H7 (cell line): Measurements from ENCODE around the gene POU3F1. TPM values are rescaled to one million over a fixed set of nuclear protein-coding genes. Genes with fewer than 3 reads are reported as not detected.

Source experiments
- DNase-seq: peaks from one replicate; pipeline ENCODE4 v3.0.0; 2012
- H3K27me3 ChIP-seq: 2 replicates; pipeline ENCODE4 v1.6.0; 2011; ENCODE audit warnings: mild to moderate bottlenecking, low read length; ENCODE audit not compliant: control insufficient read depth, insufficient read depth
- H3K36me3 ChIP-seq: replicated peaks from 2 replicates; pipeline ENCODE4 v1.5.1; 2011; ENCODE audit warnings: low read length; ENCODE audit not compliant: control insufficient read depth, insufficient read depth
- H3K4me3 ChIP-seq: 2 replicates; pipeline ENCODE4 v1.5.1; 2011; ENCODE audit warnings: low read depth, mild to moderate bottlenecking, control low read depth, low read length, moderate library complexity; ENCODE audit not compliant: insufficient read depth
- total RNA-seq: library from RNA; depleted of rRNA; stranded (reverse); fragments of >200 nt; shearing (Covaris generic); gene quantifications from 2 replicates; pipeline ENCODE4 v1.2.3, GENCODE V29; 2014

The POU3F1 gene
- total RNA-seq, 1 experiment from 2014 or later: 2.9 TPM

GRCh38 chr1:38063616-38064015, 17.0 kb upstream of the POU3F1 start:
- Histone ChIP-seq H3K4me3 (no peak overlapping the region), H3K27me3 (peaks cover 5% of the 10 kb centered on the region; the same call in 1 of the 2 replicates), H3K36me3 (no peaks in the 10 kb centered on the region)
- peak; percentile 79 for DNase-seq

- DNase-seq: no peak
- Histone ChIP-seq H3K4me3 (no peak overlapping the region), H3K36me3 (no peaks in the 10 kb centered on the region), H3K27me3 (peaks cover 5% of the 10 kb centered on the region; the same call in 1 of the 2 replicates)
Measured at GRCh38 chr1:38062361-38063288, 16.0 kb upstream of the POU3F1 start.

GRCh38 chr1:38061883-38062328, 15.3 kb upstream of the POU3F1 start:
- Histone ChIP-seq H3K4me3 (no peak overlapping the region), H3K36me3 (no peaks in the 10 kb centered on the region), H3K27me3 (peaks cover 5% of the 10 kb centered on the region; the same call in 1 of the 2 replicates)
- DNase-seq: no peak

- Histone ChIP-seq H3K27me3 (peaks cover 5% of the 10 kb centered on the region; the same call in 1 of the 2 replicates), H3K4me3 (no peak overlapping the region), H3K36me3 (no peaks in the 10 kb centered on the region)
- DNase-seq: no peak
Measured at GRCh38 chr1:38061290-38061689, 14.7 kb upstream of the POU3F1 start.

- DNase-seq: no peak
- Histone ChIP-seq H3K4me3 (no peak overlapping the region), H3K27me3 (peaks cover 5% of the 10 kb centered on the region; the same call in 1 of the 2 replicates), H3K36me3 (no peaks in the 10 kb centered on the region)
Measured at GRCh38 chr1:38060498-38060897, 13.9 kb upstream of the POU3F1 start.

GRCh38 chr1:38059635-38060250, 13.2 kb upstream of the POU3F1 start:
- H3K27me3 ChIP-seq: peaks cover 3% of the 10 kb centered on the region; the same call in 1 of the 2 replicates
- no peak for DNase-seq
- H3K36me3 ChIP-seq: no peaks in the 10 kb centered on the region
- H3K4me3 ChIP-seq: no peak overlapping the region

- H3K36me3 ChIP-seq: no peaks in the 10 kb centered on the region
- no peak for DNase-seq
- H3K27me3 ChIP-seq: peaks cover 3% of the 10 kb centered on the region; the same call in 1 of the 2 replicates
- H3K4me3 ChIP-seq: no peak overlapping the region
Measured at GRCh38 chr1:38055965-38056364, 9.4 kb upstream of the POU3F1 start.

GRCh38 chr1:38055398-38055797, 8.8 kb upstream of the POU3F1 start:
- Histone ChIP-seq H3K27me3 (peaks cover 3% of the 10 kb centered on the region; the same call in 1 of the 2 replicates), H3K36me3 (no peaks in the 10 kb centered on the region), H3K4me3 (no peak overlapping the region)
- DNase-seq: no peak

- Histone ChIP-seq H3K36me3 (no peaks in the 10 kb centered on the region), H3K4me3 (no peak overlapping the region), H3K27me3 (peaks cover 10% of the 10 kb centered on the region)
- DNase-seq: no peak
Measured at GRCh38 chr1:38053416-38054091, 7.0 kb upstream of the POU3F1 start.

GRCh38 chr1:38052750-38053415, 6.3 kb upstream of the POU3F1 start:
- DNase-seq: peak; percentile 87
- H3K4me3 ChIP-seq: no peak overlapping the region
- H3K27me3 ChIP-seq: peaks cover 17% of the 10 kb centered on the region
- no peaks in the 10 kb centered on the region for H3K36me3 ChIP-seq

- Histone ChIP-seq H3K4me3 (no peak overlapping the region), H3K36me3 (no peaks in the 10 kb centered on the region), H3K27me3 (peaks cover 29% of the 10 kb centered on the region)
- no peak for DNase-seq
Measured at GRCh38 chr1:38051079-38051543, 4.5 kb upstream of the POU3F1 start.

- peaks cover 34% of the 10 kb centered on the region for H3K27me3 ChIP-seq
- H3K4me3 ChIP-seq: no peak overlapping the region
- no peaks in the 10 kb centered on the region for H3K36me3 ChIP-seq
- no peak for DNase-seq
Measured at GRCh38 chr1:38050397-38051078, 3.9 kb upstream of the POU3F1 start.

- Histone ChIP-seq H3K36me3 (no peaks in the 10 kb centered on the region; the same call in 1 of the 2 replicates), H3K4me3 (peak overlapping the region; percentile 58), H3K27me3 (peaks cover 62% of the 10 kb centered on the region)
- peak; percentile 88 for DNase-seq
Measured at GRCh38 chr1:38047603-38048141, 1.1 kb upstream of the POU3F1 start.
